Activated CD4-positive, alpha-beta memory T cell treated with anti-CD3 and anti-CD28 coated beads for 36 hours (primary cell): ENCODE results near the gene LARP6. TPM values are rescaled to one million over a fixed set of nuclear protein-coding genes. Genes with fewer than 3 reads are reported as not detected.
"Not testable (repeated sequence)": the region's sequence is repeated elsewhere in the genome, so short reads cannot be mapped to it uniquely, and the experiment has no call there.

ENCODE experiments used
- CTCF ChIA-PET: fragments of 350-600 bp; sonication (Branson Sonifier 250); formaldehyde crosslinking; loops from one replicate; lab custom pipeline; 2021; ENCODE audit warnings: antibody characterized with exemption, inconsistent platforms; lab: Charles Lee
- POLR2A ChIA-PET: fragments of 350-600 bp; sonication (Branson Sonifier 250); formaldehyde crosslinking; loops from one replicate; lab custom pipeline; 2021; ENCODE audit warnings: antibody characterized with exemption; lab: Charles Lee
- DNase-seq: peaks from one replicate; pipeline ENCODE4 v3.0.0-alpha.2; 2020
- H3K27ac Mint-ChIP-seq: one replicate; pipeline ENCODE4 v1.8.0; 2021; ENCODE audit warnings: mixed read lengths
- H3K27me3 Mint-ChIP-seq: one replicate; pipeline ENCODE4 v1.8.0; 2021; ENCODE audit warnings: mixed read lengths
- H3K36me3 Mint-ChIP-seq: one replicate; pipeline ENCODE4 v1.8.0; 2021; ENCODE audit warnings: mixed read lengths
- H3K4me1 Mint-ChIP-seq: one replicate; pipeline ENCODE4 v1.8.0; 2021; ENCODE audit warnings: low read depth, mixed read lengths
- H3K4me3 Mint-ChIP-seq: one replicate; pipeline ENCODE4 v1.8.0; 2021; ENCODE audit warnings: mild to moderate bottlenecking, mixed read lengths
- H3K9me3 Mint-ChIP-seq: one replicate; pipeline ENCODE4 v1.8.0; 2021; ENCODE audit warnings: mixed read lengths
- intact Hi-C: fragments of 100-400 bp; cut with micrococcal nuclease; formaldehyde crosslinking; loops from one replicate; pipeline ENCODE4 v1.15.1; 2023
- total RNA-seq, 2 experiments: library from RNA; stranded (reverse); gene quantifications; one replicate each; pipeline ENCODE4 v1.2.3, GENCODE V29; 2021

The LARP6 gene
- total RNA-seq, 2 experiments from 2014 or later: 0.17 TPM; not detected in 1

GRCh38 chr15:70871490-70871889, 17.5 kb upstream of the LARP6 start:
- H3K27me3 Mint-ChIP-seq: peaks cover 22% of the 10 kb centered on the region
- H3K27ac Mint-ChIP-seq, intact Hi-C loops, H3K4me3 Mint-ChIP-seq, DNase-seq, H3K4me1 Mint-ChIP-seq, CTCF ChIA-PET, H3K36me3 Mint-ChIP-seq, H3K9me3 Mint-ChIP-seq, POLR2A ChIA-PET: not testable (repeated sequence)

GRCh38 chr15:70870051-70870450, 16.1 kb upstream of the LARP6 start:
- POLR2A ChIA-PET: no interaction called here

GRCh38 chr15:70869346-70869745, 15.4 kb upstream of the LARP6 start:
- intact Hi-C loops: no loop called here
- Mint-ChIP-seq H3K9me3 (no peaks in the 10 kb centered on the region), H3K4me1 (no peaks in the 10 kb centered on the region), H3K4me3 (no peak overlapping the region), H3K27ac (no peak overlapping the region), H3K36me3 (no peaks in the 10 kb centered on the region), H3K27me3 (peaks cover 12% of the 10 kb centered on the region)
- ChIA-PET POLR2A (no interaction called here), CTCF (interaction anchor here (1.2 kb wide), 1 partner anchor 45 kb away, joined by 5 read pairs; no protein-coding TSS in a partner anchor)
- DNase-seq: no peak

More at GRCh38 chr15:70870051-70870450, 16.1 kb upstream of the LARP6 start:
- Mint-ChIP-seq H3K4me3 (no peak overlapping the region), H3K27me3 (peaks cover 16% of the 10 kb centered on the region), H3K9me3 (no peaks in the 10 kb centered on the region), H3K36me3 (no peaks in the 10 kb centered on the region), H3K27ac (no peak overlapping the region), H3K4me1 (no peaks in the 10 kb centered on the region)
- intact Hi-C loops: no loop called here
- CTCF ChIA-PET: interaction anchor here (1.2 kb wide), 1 partner anchor 45 kb away, joined by 5 read pairs; no protein-coding TSS in a partner anchor
- DNase-seq: no peak

DNA sequence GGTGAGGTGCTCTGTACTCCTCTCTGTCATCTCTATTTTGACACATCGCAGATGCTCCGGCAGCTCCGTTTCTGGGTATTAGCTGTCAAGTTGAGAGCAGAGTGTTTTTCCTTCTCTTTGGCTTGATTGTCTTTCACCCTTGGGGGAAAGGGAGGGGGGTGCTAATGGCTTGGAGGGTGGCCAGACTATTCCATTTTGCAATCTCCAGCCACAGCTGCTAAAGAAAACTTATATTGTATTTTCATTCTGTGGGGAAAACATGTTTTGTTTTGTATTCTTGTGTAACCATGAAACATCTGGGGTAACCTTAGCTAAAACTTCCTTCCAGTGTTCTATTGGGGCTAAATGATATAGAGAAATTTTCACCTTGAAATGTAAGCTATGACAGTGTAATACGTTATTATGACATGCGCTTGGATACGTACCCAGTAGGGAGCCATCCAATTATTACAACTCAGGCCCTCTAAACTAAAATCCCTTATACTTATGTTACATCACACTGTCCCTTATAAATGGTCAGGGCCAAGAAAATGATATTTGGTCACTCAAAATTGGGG, 14.0 kb upstream of the LARP6 start:
- intact Hi-C loops: no loop called here
- no peaks in the 10 kb centered on the region for H3K36me3 Mint-ChIP-seq
- H3K4me1 Mint-ChIP-seq: no peaks in the 10 kb centered on the region
- DNase-seq: no peak
- H3K9me3 Mint-ChIP-seq: no peaks in the 10 kb centered on the region
- peaks cover 5% of the 10 kb centered on the region for H3K27me3 Mint-ChIP-seq
- H3K4me3 Mint-ChIP-seq: no peak overlapping the region
- H3K27ac Mint-ChIP-seq: no peak overlapping the region
- CTCF ChIA-PET: no interaction called here
- POLR2A ChIA-PET: no interaction called here

DNA sequence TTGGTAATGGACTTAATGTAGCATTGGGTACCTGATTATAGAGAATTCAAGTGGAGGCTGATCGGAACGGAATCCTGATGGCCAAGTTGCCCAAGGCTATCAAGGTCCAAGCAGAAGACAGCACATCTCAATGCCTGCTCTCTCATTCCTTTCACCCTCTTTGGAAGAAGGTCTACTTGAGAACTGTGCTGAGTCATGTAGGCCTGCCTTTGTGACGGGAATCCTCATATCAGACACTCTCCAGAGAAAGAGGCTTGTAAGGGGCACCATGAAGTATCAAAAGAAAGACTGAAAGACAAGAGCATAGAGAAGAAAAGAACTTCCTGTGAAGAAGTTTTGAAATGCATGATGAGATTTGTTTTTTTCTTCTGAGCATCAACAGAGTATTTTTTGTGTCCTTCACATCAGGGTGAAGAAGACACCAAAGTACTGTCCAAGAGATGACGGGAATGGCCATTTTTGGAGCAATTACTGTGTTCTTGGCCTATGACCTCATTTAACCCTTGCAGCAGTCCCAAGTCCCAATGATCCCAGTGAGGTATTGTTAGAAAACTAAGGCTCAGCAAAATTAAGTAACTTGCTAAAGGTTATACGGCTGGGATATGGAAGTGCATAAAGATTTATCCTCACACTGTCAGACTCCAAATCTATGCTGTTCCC, 13.2 kb upstream of the LARP6 start:
- POLR2A ChIA-PET: no interaction called here
- CTCF ChIA-PET: no interaction called here
- intact Hi-C loops: no loop called here
- Mint-ChIP-seq H3K27ac (no peak overlapping the region), H3K36me3 (no peaks in the 10 kb centered on the region), H3K9me3 (no peaks in the 10 kb centered on the region), H3K27me3 (peaks cover 1% of the 10 kb centered on the region), H3K4me3 (no peak overlapping the region), H3K4me1 (no peaks in the 10 kb centered on the region)
- no peak for DNase-seq

GRCh38 chr15:70863450-70864218, 9.7 kb upstream of the LARP6 start:
- no peak for DNase-seq
- no peaks in the 10 kb centered on the region for H3K36me3 Mint-ChIP-seq
- ChIA-PET POLR2A (no interaction called here), CTCF (interaction anchor here (0.6 to 1.5 kb wide), 2 partner anchors 39 to 684 kb away, joined by 3 to 4 read pairs; no protein-coding TSS in a partner anchor)
- H3K4me1 Mint-ChIP-seq: no peaks in the 10 kb centered on the region
- H3K4me3 Mint-ChIP-seq: no peak overlapping the region
- intact Hi-C loops: no loop called here
- H3K27ac Mint-ChIP-seq: no peak overlapping the region
- H3K9me3 Mint-ChIP-seq: no peaks in the 10 kb centered on the region
- peaks cover 7% of the 10 kb centered on the region for H3K27me3 Mint-ChIP-seq

DNA sequence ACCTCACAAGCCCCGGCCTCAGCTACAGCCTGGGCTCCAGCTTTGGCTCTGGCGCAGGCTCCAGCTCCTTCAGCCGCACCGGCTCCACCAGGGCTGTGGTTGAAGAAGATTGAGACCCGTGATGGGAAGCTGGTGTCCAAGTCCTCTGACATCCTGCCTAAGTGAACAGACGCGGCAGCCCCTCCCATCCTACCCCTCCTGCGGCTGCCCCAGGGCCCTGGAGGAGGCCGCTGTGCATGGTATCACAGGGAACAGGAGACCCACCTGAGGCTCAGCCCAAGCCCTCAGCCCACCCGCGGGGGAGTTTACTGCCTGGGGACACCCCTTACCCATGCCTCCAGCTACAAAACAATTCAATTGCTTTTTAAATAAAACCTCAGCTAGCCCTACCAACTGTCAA, 6.0 kb upstream of the LARP6 start:
- no peaks in the 10 kb centered on the region for H3K4me1 Mint-ChIP-seq
- peaks cover 16% of the 10 kb centered on the region for H3K27me3 Mint-ChIP-seq
- CTCF ChIA-PET: interaction anchor here (1.4 kb wide), 1 partner anchor 35 kb away, joined by 4 read pairs; no protein-coding TSS in a partner anchor
- H3K36me3 Mint-ChIP-seq: no peaks in the 10 kb centered on the region
- POLR2A ChIA-PET: no interaction called here
- H3K4me3 Mint-ChIP-seq: no peak overlapping the region
- no peak overlapping the region for H3K27ac Mint-ChIP-seq
- no peaks in the 10 kb centered on the region for H3K9me3 Mint-ChIP-seq
- intact Hi-C loops: no loop called here
- no peak for DNase-seq

GRCh38 chr15:70859322-70859908, 5.5 kb upstream of the LARP6 start:
- no peak overlapping the region for H3K4me3 Mint-ChIP-seq

DNA sequence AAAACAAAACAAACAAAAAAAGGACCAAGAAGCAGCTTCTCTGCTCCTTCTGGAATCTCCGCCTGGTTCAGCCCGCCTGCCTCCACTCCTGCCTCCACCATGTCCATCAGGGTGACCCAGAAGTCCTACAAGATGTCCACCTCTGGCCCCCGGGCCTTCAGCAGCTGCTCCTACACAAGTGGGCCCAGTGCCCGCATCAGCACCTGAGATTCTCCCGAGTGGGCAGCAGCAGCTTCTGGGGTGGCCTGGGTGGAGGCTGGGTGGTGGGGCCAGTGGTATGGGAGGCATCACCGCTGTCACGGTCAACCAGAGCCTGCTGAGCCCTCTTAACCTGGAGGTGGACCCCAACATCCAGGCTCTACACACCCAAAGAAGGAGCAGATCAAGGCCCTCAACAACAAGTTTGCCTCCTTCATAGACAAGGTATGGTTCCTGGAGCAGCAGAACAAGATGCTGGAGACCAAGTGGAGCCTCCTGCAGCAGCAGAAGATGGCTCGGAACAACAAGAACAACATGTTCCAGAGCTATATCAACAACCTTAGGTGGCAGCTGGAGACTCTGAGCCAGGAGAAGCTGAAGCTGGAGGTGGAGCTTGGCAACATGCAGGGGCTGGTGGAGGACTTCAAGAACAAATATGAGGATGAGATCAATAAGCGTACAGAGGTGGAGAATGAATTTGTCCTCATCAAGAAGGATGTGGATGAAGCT, 4.8 kb upstream of the LARP6 start:
- DNase-seq, H3K36me3 Mint-ChIP-seq, POLR2A ChIA-PET, H3K27ac Mint-ChIP-seq, H3K4me1 Mint-ChIP-seq, intact Hi-C loops, H3K9me3 Mint-ChIP-seq, H3K4me3 Mint-ChIP-seq: not testable (repeated sequence)
- H3K27me3 Mint-ChIP-seq: peaks cover 23% of the 10 kb centered on the region
- CTCF ChIA-PET: interaction anchor here (1.0 to 1.4 kb wide), 2 partner anchors 34 to 136 kb away, joined by 3 to 4 read pairs; no protein-coding TSS in a partner anchor

More at GRCh38 chr15:70859322-70859908, 5.5 kb upstream of the LARP6 start:
- POLR2A ChIA-PET: no interaction called here
- Mint-ChIP-seq H3K27ac (no peak overlapping the region), H3K36me3 (no peaks in the 10 kb centered on the region), H3K9me3 (no peaks in the 10 kb centered on the region), H3K4me1 (peaks cover 2% of the 10 kb centered on the region), H3K27me3 (peaks cover 21% of the 10 kb centered on the region)
- CTCF ChIA-PET: interaction anchor here (1.0 to 1.4 kb wide), 2 partner anchors 35 to 137 kb away, joined by 3 to 4 read pairs; no protein-coding TSS in a partner anchor
- intact Hi-C loops: no loop called here
- no peak for DNase-seq

- POLR2A ChIA-PET: interaction anchor here (1.1 kb wide), 1 partner anchor 32 kb away, joined by 3 read pairs; no protein-coding TSS in a partner anchor
- H3K27ac Mint-ChIP-seq: no peak overlapping the region
Measured at GRCh38 chr15:70857562-70858285, 3.8 kb upstream of the LARP6 start.

More at GRCh38 chr15:70857562-70858285, 3.8 kb upstream of the LARP6 start:
- Mint-ChIP-seq H3K4me1 (peaks cover 3% of the 10 kb centered on the region), H3K4me3 (no peak overlapping the region), H3K9me3 (no peaks in the 10 kb centered on the region), H3K36me3 (no peaks in the 10 kb centered on the region), H3K27me3 (peaks cover 29% of the 10 kb centered on the region)
- intact Hi-C loops: no loop called here
- CTCF ChIA-PET: no interaction called here
- no peak for DNase-seq
